GM12892 (cell line): ENCODE measurements around the gene FOXC1.

Experiments used
- POLR2A ChIP-seq: IDR thresholded peaks from 2 replicates; pipeline ENCODE4 v1.6.1; 2011; ENCODE audit warnings: low read depth, low read length, control low read depth
- POLR2AphosphoS5 ChIP-seq: IDR thresholded peaks from 2 replicates; pipeline ENCODE4 v1.6.1; 2011; ENCODE audit warnings: low read depth, low read length, control low read depth

GRCh38 chr6:1609041-1609647 is 571 bp upstream of the FOXC1 start:
- TF ChIP-seq POLR2A (no peak), POLR2AphosphoS5 (no peak)
